ENCODE measurements around the gene MAN1A1.

MAN1A1 gene

GRCh38 chr6:119195848-119196247 is 153.7 kb downstream of the MAN1A1 start:
- H3K4me3 ChIP-seq (ENCODE audit: low read depth, low read length), result no peak overlapping the region
- no peak for DNase-seq (ENCODE audit: low read depth)
- TF ChIP-seq CTCF (IDR thresholded peaks at IDR 0.05; ENCODE audit: low read depth, low read length, missing control alignments), result no peak

GRCh38 chr6:119195204-119195603 is 154.4 kb downstream of the MAN1A1 start:
- H3K4me3 ChIP-seq (ENCODE audit: low read depth, low read length), result no peak overlapping the region
- no peak for DNase-seq (ENCODE audit: low read depth)
- TF ChIP-seq CTCF (IDR thresholded peaks at IDR 0.05; ENCODE audit: low read depth, low read length, missing control alignments), result no peak

GRCh38 chr6:119193707-119194106 is 155.9 kb downstream of the MAN1A1 start:
- DNase-seq (ENCODE audit: low read depth), result no peak
- no peak for TF ChIP-seq CTCF (IDR thresholded peaks at IDR 0.05; ENCODE audit: low read depth, low read length, missing control alignments)
- H3K4me3 ChIP-seq (ENCODE audit: low read depth, low read length), result no peak overlapping the region

GRCh38 chr6:119192200-119192599 is 157.4 kb downstream of the MAN1A1 start:
- DNase-seq (ENCODE audit: low read depth), result no peak
- no peak overlapping the region for H3K4me3 ChIP-seq (ENCODE audit: low read depth, low read length)
- no peak for TF ChIP-seq CTCF (IDR thresholded peaks at IDR 0.05; ENCODE audit: low read depth, low read length, missing control alignments)

GRCh38 chr6:119190176-119190575 is 159.4 kb downstream of the MAN1A1 start:
- TF ChIP-seq CTCF (IDR thresholded peaks at IDR 0.05; ENCODE audit: low read depth, low read length, missing control alignments), result no peak
- DNase-seq (ENCODE audit: low read depth), result no peak
- no peak overlapping the region for H3K4me3 ChIP-seq (ENCODE audit: low read depth, low read length)

- no peak for DNase-seq (ENCODE audit: low read depth)
- no peak overlapping the region for H3K4me3 ChIP-seq (ENCODE audit: low read depth, low read length)
- TF ChIP-seq CTCF (IDR thresholded peaks at IDR 0.05; ENCODE audit: low read depth, low read length, missing control alignments), result no peak
These were observed 160.1 kb downstream of the MAN1A1 start for GRCh38 chr6:119189498-119189897.

- no peak for TF ChIP-seq CTCF (IDR thresholded peaks at IDR 0.05; ENCODE audit: low read depth, low read length, missing control alignments)
- no peak for DNase-seq (ENCODE audit: low read depth)
- H3K4me3 ChIP-seq (ENCODE audit: low read depth, low read length), result no peak overlapping the region
These were observed 162.0 kb downstream of the MAN1A1 start for GRCh38 chr6:119187596-119187995.

Measured in GM12864 (cell line).